ENCODE results near the gene ATXN10. TPM values are rescaled to one million over a fixed set of nuclear protein-coding genes. Genes with fewer than 3 reads are reported as not detected.

The ATXN10 gene
- total and polyA plus RNA-seq, 2 experiments from 2014 or later: 99.0 to 163 TPM

GRCh38 chr22:45657701-45658100 is 13.9 kb upstream of the ATXN10 start:
- Mint-ChIP-seq H3K9me3 (no peaks in the 10 kb centered on the region), H3K36me3 (ENCODE audit: low read depth) (no peaks in the 10 kb centered on the region), H3K4me1 (no peaks in the 10 kb centered on the region), H3K27ac (no peak overlapping the region), H3K27me3 (ENCODE audit: insufficient read depth, low read depth, poor library complexity) (peaks cover 4% of the 10 kb centered on the region), H3K4me3 (no peak overlapping the region)
- Histone ChIP-seq H3K27me3 (ENCODE audit: insufficient read depth) (no peaks in the 10 kb centered on the region), H2AFZ (no peak overlapping the region), H3K4me1 (ENCODE audit: insufficient read depth) (no peaks in the 10 kb centered on the region), H3K4me2 (no peak overlapping the region), H3K9me2 (ENCODE audit: insufficient read depth) (no peaks in the 10 kb centered on the region), H4K20me1 (replicated peaks; ENCODE audit: insufficient read depth) (no peaks in the 10 kb centered on the region), H3K4me3 (no peak overlapping the region), H3K79me2 (replicated peaks; ENCODE audit: insufficient read depth) (no peaks in the 10 kb centered on the region), H3K36me3 (ENCODE audit: insufficient read depth) (no peaks in the 10 kb centered on the region), H3K27ac (ENCODE audit: low read depth) (no peak overlapping the region), H3F3A (replicated peaks; ENCODE audit: low read depth) (no peaks in the 10 kb centered on the region)
- ATAC-seq (no peak), DNase-seq (ENCODE audit: low spot score) (no peak)
- TF ChIP-seq ZNF331 (CRISPR knock-in tag; IDR thresholded peaks at IDR 0.05; ENCODE audit: low read depth): no peak
- TF ChIP-seq ZNF462 (CRISPR knock-in tag; IDR thresholded peaks at IDR 0.05): no peak
- no peak for TF ChIP-seq JUNB (IDR thresholded peaks at IDR 0.05; ENCODE audit: unreplicated experiment)
- no peak for TF ChIP-seq POLR2AphosphoS5 (IDR thresholded peaks at IDR 0.05; ENCODE audit: low read depth)

GRCh38 chr22:45664136-45664646 is 7.4 kb upstream of the ATXN10 start:
- Mint-ChIP-seq H3K36me3 (ENCODE audit: low read depth) (no peaks in the 10 kb centered on the region), H3K4me1 (no peaks in the 10 kb centered on the region), H3K9me3 (peaks cover 3% of the 10 kb centered on the region; the same call in 1 of the 3 replicates), H3K27me3 (ENCODE audit: insufficient read depth, low read depth, poor library complexity) (no peaks in the 10 kb centered on the region), H3K4me3 (no peak overlapping the region), H3K27ac (no peak overlapping the region)
- ATAC-seq: no peak
- no peak for TF ChIP-seq NANOG (IDR thresholded peaks at IDR 0.05; ENCODE audit: borderline replicate concordance)
- Histone ChIP-seq H3F3A (replicated peaks; ENCODE audit: low read depth) (no peaks in the 10 kb centered on the region), H3K36me3 (ENCODE audit: insufficient read depth) (no peaks in the 10 kb centered on the region), H2AFZ (no peak overlapping the region), H3K27me3 (ENCODE audit: insufficient read depth) (no peaks in the 10 kb centered on the region), H4K20me1 (replicated peaks; ENCODE audit: insufficient read depth) (no peaks in the 10 kb centered on the region), H3K79me2 (replicated peaks; ENCODE audit: insufficient read depth) (no peaks in the 10 kb centered on the region), H3K27ac (ENCODE audit: low read depth) (no peak overlapping the region), H3K4me3 (no peak overlapping the region), H3K4me2 (no peak overlapping the region), H3K9me2 (ENCODE audit: insufficient read depth) (no peaks in the 10 kb centered on the region), H3K4me1 (ENCODE audit: insufficient read depth) (no peaks in the 10 kb centered on the region)
- no peak for DNase-seq (ENCODE audit: low spot score)

Measured in GM23338 (cell line).